HL-60 (cell line): ENCODE results near the gene MAD1L1.

Experiments
- DNase-seq, 2 experiments: peaks; one replicate each; pipeline ENCODE4 v3.0.0-alpha.2; 2010 to 2020; ENCODE audit warnings: low read depth in 1 of 2, low spot score in 1 of 2
- H3K27ac ChIP-seq: fragments of 250-450 bp; sonication (Bioruptor Pico); replicated peaks from 2 replicates; pipeline ENCODE4 v1.5.1; 2020; ENCODE audit warnings: mild to moderate bottlenecking, moderate library complexity
- H3K27me3 ChIP-seq: fragments of 250-450 bp; sonication (Bioruptor Pico); 2 replicates; pipeline ENCODE4 v1.5.1; 2021; ENCODE audit warnings: mild to moderate bottlenecking, moderate library complexity; ENCODE audit not compliant: insufficient read depth, poor library complexity, severe bottlenecking
- H3K4me3 ChIP-seq: replicated peaks from 2 replicates; pipeline ENCODE4 v1.5.1; 2011; ENCODE audit warnings: mild to moderate bottlenecking, control low read depth, low read length; ENCODE audit not compliant: insufficient read depth
- GABPA ChIP-seq: IDR thresholded peaks from 2 replicates; pipeline ENCODE4 v1.6.1; 2012; ENCODE audit warnings: low read depth
- POLR2AphosphoS5 ChIP-seq: IDR thresholded peaks from 2 replicates; pipeline ENCODE4 v1.6.1; 2012; ENCODE audit warnings: low read depth
- SPI1 ChIP-seq: IDR thresholded peaks from 2 replicates; pipeline ENCODE4 v1.6.1; 2012; ENCODE audit warnings: low read depth, mild to moderate bottlenecking, borderline replicate concordance
- TF ChIP-seq, protein P1 (sequence below): IDR thresholded peaks from one replicate; pipeline ENCODE4 v1.5.1; 2011; ENCODE audit warnings: low read length, control low read depth, inconsistent platforms; ENCODE audit not compliant: insufficient read depth
- TF ChIP-seq, protein P2 (sequence below): IDR thresholded peaks from 2 replicates; pipeline ENCODE4 v1.6.1; 2012; ENCODE audit warnings: low read depth; ENCODE audit not compliant: insufficient replicate concordance

The MAD1L1 gene

DNA sequence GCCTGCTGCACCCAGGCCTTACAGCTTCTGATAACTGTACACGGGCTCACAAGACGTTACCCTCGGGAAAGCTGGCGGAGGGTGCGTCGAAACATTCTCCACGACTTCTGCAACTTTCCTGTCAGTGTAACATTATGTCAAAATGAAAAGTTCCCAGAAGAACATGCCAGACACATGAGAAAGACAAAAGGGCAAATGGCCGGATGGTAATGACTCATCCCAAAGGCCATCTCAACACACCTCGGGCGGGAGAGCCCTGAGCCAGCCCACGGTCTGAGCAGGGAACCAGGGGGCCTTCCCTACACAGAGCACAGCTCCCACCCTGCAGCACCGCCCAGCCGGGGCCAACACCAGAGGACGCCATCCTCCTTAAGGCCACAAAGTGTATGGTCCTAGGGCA is 118.7 kb downstream of the MAD1L1 start:
- no peak for TF ChIP-seq POLR2AphosphoS5
- TF ChIP-seq SPI1 = no peak
- no peak for TF ChIP-seq GABPA
- TF ChIP-seq, protein P1, sequence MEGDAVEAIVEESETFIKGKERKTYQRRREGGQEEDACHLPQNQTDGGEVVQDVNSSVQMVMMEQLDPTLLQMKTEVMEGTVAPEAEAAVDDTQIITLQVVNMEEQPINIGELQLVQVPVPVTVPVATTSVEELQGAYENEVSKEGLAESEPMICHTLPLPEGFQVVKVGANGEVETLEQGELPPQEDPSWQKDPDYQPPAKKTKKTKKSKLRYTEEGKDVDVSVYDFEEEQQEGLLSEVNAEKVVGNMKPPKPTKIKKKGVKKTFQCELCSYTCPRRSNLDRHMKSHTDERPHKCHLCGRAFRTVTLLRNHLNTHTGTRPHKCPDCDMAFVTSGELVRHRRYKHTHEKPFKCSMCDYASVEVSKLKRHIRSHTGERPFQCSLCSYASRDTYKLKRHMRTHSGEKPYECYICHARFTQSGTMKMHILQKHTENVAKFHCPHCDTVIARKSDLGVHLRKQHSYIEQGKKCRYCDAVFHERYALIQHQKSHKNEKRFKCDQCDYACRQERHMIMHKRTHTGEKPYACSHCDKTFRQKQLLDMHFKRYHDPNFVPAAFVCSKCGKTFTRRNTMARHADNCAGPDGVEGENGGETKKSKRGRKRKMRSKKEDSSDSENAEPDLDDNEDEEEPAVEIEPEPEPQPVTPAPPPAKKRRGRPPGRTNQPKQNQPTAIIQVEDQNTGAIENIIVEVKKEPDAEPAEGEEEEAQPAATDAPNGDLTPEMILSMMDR = no peak
- TF ChIP-seq, protein P2, sequence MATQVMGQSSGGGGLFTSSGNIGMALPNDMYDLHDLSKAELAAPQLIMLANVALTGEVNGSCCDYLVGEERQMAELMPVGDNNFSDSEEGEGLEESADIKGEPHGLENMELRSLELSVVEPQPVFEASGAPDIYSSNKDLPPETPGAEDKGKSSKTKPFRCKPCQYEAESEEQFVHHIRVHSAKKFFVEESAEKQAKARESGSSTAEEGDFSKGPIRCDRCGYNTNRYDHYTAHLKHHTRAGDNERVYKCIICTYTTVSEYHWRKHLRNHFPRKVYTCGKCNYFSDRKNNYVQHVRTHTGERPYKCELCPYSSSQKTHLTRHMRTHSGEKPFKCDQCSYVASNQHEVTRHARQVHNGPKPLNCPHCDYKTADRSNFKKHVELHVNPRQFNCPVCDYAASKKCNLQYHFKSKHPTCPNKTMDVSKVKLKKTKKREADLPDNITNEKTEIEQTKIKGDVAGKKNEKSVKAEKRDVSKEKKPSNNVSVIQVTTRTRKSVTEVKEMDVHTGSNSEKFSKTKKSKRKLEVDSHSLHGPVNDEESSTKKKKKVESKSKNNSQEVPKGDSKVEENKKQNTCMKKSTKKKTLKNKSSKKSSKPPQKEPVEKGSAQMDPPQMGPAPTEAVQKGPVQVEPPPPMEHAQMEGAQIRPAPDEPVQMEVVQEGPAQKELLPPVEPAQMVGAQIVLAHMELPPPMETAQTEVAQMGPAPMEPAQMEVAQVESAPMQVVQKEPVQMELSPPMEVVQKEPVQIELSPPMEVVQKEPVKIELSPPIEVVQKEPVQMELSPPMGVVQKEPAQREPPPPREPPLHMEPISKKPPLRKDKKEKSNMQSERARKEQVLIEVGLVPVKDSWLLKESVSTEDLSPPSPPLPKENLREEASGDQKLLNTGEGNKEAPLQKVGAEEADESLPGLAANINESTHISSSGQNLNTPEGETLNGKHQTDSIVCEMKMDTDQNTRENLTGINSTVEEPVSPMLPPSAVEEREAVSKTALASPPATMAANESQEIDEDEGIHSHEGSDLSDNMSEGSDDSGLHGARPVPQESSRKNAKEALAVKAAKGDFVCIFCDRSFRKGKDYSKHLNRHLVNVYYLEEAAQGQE = no peak
- no peak for DNase-seq
- H3K27me3 ChIP-seq = no peaks in the 10 kb centered on the region
- H3K27ac ChIP-seq = no peak overlapping the region
- H3K4me3 ChIP-seq = no peak overlapping the region

DNA sequence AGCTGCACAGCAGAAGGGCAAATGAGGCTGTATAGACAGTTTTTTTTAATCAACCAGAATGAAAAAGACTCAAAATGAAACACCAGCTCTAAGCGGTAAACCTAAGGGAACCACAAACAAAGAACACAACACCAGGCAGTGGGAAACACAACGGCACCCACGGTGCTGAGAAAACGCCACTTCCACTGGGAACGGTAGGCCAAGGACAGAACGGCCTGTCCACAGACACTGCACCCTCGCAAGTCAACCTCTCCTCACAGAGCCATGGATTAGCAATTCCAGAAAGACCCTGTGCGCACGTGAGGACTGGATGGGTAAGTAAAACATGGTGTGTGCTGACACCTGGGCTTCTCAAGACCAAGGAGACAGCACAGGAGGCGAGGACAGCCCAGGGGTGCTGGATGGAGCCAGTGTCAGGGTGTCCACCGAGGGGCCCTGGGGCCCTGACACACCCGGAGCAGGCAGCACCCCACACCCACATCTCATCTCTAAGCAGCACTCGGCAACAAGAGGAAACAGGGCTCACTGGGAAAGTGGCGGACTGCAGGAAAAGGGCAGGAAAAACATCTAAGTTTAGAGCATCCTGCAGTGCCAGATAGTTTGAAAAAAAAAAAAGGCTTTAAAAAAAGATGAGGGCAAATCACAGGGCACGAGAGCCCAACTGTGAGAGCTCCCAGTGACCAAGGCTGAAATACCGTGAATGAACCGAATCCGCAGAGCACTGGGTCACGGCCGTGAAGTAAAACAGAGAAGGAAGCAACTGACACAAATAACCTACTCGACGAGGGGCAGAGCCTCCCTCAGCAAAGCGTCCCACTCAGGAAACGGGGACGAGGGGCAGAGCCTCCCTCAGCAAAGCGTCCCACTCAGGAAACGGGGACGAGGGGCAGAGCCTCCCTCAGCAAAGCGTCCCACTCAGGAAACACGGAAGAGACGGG is 120.2 kb downstream of the MAD1L1 start:
- Histone ChIP-seq H3K27ac (no peak overlapping the region), H3K27me3 (no peaks in the 10 kb centered on the region), H3K4me3 (no peak overlapping the region)
- TF ChIP-seq, protein P1 = no peak
- TF ChIP-seq, protein P2 = no peak
- TF ChIP-seq POLR2AphosphoS5 (no peak), GABPA (no peak), SPI1 (no peak)
- DNase-seq = no peak

DNA sequence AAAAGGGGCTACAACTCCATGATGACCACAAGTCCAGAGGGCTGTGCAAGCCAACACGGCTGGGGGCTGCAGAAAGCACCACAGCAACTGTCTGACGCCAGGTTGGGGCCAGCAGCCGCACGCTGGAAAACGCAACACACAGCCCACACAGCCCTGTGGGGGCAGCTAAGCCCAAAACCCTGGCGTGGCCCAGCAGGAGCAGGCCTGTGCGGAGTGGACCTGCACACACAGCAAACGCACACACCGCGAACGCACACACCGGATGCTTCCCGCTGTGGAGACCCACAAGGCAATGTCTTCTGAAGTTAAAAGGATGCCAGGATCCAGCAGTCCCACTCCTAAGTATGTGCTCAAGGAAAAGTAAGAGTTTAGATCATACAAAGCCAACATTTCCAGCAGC is 121.2 kb downstream of the MAD1L1 start:
- TF ChIP-seq GABPA = no peak
- TF ChIP-seq, protein P2 = no peak
- TF ChIP-seq, protein P1 = no peak
- no peak for TF ChIP-seq POLR2AphosphoS5
- TF ChIP-seq SPI1 = no peak
- DNase-seq = no peak
- H3K27ac ChIP-seq = no peak overlapping the region
- no peaks in the 10 kb centered on the region for H3K27me3 ChIP-seq
- no peak overlapping the region for H3K4me3 ChIP-seq
